ENCODE data around the gene CTDP1.

- TF ChIP-seq CTCF (conservative IDR thresholded peaks at IDR 0.05; ENCODE audit: low read depth, low read length) (no peak), EZH2 (IDR thresholded peaks at IDR 0.05; ENCODE audit: borderline replicate concordance, low read depth, low read length, poor library complexity, severe bottlenecking) (no peak)
Observed at GRCh38 chr18:79789901-79790890, 110.6 kb downstream of the CTDP1 start.

All from A673 (cell line).